HepG2 (cell line): ENCODE data around the gene CRY1. TPM values are rescaled to one million over a fixed set of nuclear protein-coding genes. Genes with fewer than 3 reads are reported as not detected.
A peak's percentile ranks its signal among the peaks of the same experiment; 100 is the strongest.
"Not testable (repeated sequence)": the region's sequence is repeated elsewhere in the genome, so short reads cannot be mapped to it uniquely, and the experiment has no call there.

Experiments
- ATAC-seq: fragments of 200-7000 bp; cut with Tn5 transposase; 3 replicates; pipeline ENCODE4 v1.9.1; 2020; ENCODE audit warnings: mild to moderate bottlenecking, moderate library complexity
- BruUV-seq: library from RNA; stranded (reverse); fragments of 400-500 nt; replicated peaks from 2 replicates; lab custom pipeline; 2021; lab: Mats Ljungman, UMichigan
- CTCF ChIA-PET: fragments of 300-600 bp; formaldehyde crosslinking; extraction: SDS; loops from one replicate; lab custom pipeline; 2021; ENCODE audit warnings: low total read pairs, inconsistent platforms, low intra/inter-chr PET ratio; lab: Yijun Ruan, JAX
- POLR2A ChIA-PET: fragments of 350-600 bp; sonication (Branson Sonifier 250); formaldehyde crosslinking; loops from one replicate; lab custom pipeline; 2020; ENCODE audit warnings: antibody characterized with exemption, inconsistent platforms; lab: Yijun Ruan, JAX
- DNase-seq: peaks from one replicate; pipeline ENCODE4 v3.0.0-alpha.2; 2015; ENCODE audit warnings: low spot score
- FAIRE-seq: peaks from 3 replicates; lab custom pipeline; 2011; peaks lifted over from hg19 to GRCh38; lab: Jason Lieb, UNC
- H2AFZ ChIP-seq: one replicate; pipeline ENCODE4 v1.6.1; 2011; ENCODE audit warnings: low read length, inconsistent platforms
- H3K27ac ChIP-seq: fragments of 300-600 bp; 3 replicates; pipeline ENCODE4 v1.8.0; 2011; ENCODE audit warnings: mixed run types, mild to moderate bottlenecking, mixed read lengths, low read length, inconsistent platforms; ENCODE audit not compliant: insufficient read depth; ENCODE audit errors: extremely low read length
- H3K27me3 ChIP-seq, 2 experiments: fragments of 200-600 bp in 1 of 2; 2 replicates in 1 of 2; 3 replicates in 1 of 2; pipeline versions ENCODE4 v1.6.0 to v1.8.0; 2011; ENCODE audit warnings: low read length in 2 of 2, mild to moderate bottlenecking in 2 of 2, moderate library complexity in 2 of 2, inconsistent platforms in 1 of 2; ENCODE audit not compliant: insufficient read depth in 2 of 2, control insufficient read depth in 1 of 2
- H3K36me3 ChIP-seq, 2 experiments: fragments of 200-600 bp in 1 of 2; replicated peaks in 1 of 2; 2 replicates in 1 of 2; 3 replicates in 1 of 2; pipeline versions ENCODE4 v1.5.1 to v1.8.0; 2011; ENCODE audit warnings: low read length in 2 of 2, inconsistent platforms in 1 of 2; ENCODE audit not compliant: insufficient read depth in 2 of 2, control insufficient read depth in 1 of 2
- H3K4me1 ChIP-seq: 2 replicates; pipeline ENCODE4 v1.5.1; 2012; ENCODE audit warnings: low read length, inconsistent platforms; ENCODE audit not compliant: insufficient read depth
- H3K4me2 ChIP-seq: 2 replicates; pipeline ENCODE4 v1.6.0; 2011; ENCODE audit warnings: low read depth, low read length, inconsistent platforms
- H3K4me3 ChIP-seq, 3 experiments: fragments of 200-600 bp in 1 of 3; sonication (generic), shearing (Covaris generic) in 1 of 3; replicated peaks in 1 of 3; 2 replicates each; pipeline ENCODE4 v1.5.1; 2011 to 2016; ENCODE audit warnings: low read length in 3 of 3, inconsistent platforms in 2 of 3, low read depth in 2 of 3, mild to moderate bottlenecking in 2 of 3, control low read depth in 1 of 3, mixed read lengths in 1 of 3; ENCODE audit not compliant: insufficient read depth in 1 of 3
- H3K79me2 ChIP-seq: one replicate; pipeline ENCODE4 v1.6.1; 2011; ENCODE audit warnings: low read length, inconsistent platforms; ENCODE audit not compliant: insufficient read depth
- H3K9ac ChIP-seq: 2 replicates; pipeline ENCODE4 v1.6.0; 2011; ENCODE audit warnings: mild to moderate bottlenecking, low read depth, low read length, inconsistent platforms; ENCODE audit not compliant: insufficient read depth
- H3K9me3 ChIP-seq: 2 replicates; pipeline ENCODE4 v1.5.1; 2012; ENCODE audit warnings: mild to moderate bottlenecking, low read length
- H4K20me1 ChIP-seq: 2 replicates; pipeline ENCODE4 v1.6.0; 2011; ENCODE audit warnings: inconsistent platforms, mild to moderate bottlenecking, low read length, moderate library complexity; ENCODE audit not compliant: insufficient read depth
- CEBPB ChIP-seq: IDR thresholded peaks from 2 replicates; pipeline ENCODE4 v1.6.1; 2011; ENCODE audit warnings: low read depth, low read length, improper control_type of control experiment, borderline replicate concordance
- FOXC1 ChIP-seq: sonication (generic); formaldehyde crosslinking; IDR thresholded peaks from 2 replicates; pipeline ENCODE4 v1.8.0; 2022; ENCODE audit warnings: mild to moderate bottlenecking, missing genetic modification reagents, borderline replicate concordance
- WGBS: methylation state at CpG from one replicate; pipeline ENCODE4 v1.1.6; 2017; ENCODE audit warnings: low lambda C conversion rate; 5-methylcytosine and 5-hydroxymethylcytosine counted together
- in situ Hi-C: cut with HindIII; loops from 2 replicates; pipeline ENCODE4 v1.10.0; 2017; ENCODE audit warnings: low pct_unique_long_range_greater_than_20kb; ENCODE audit not compliant: extremely low pct_ligation_motif_present
- intact Hi-C: fragments of 100-400 bp; cut with micrococcal nuclease; formaldehyde crosslinking; loops from one replicate; pipeline ENCODE4 v1.10.0; 2022; ENCODE audit not compliant: unreplicated experiment
- polyA plus RNA-seq, 8 experiments: library from polyadenylated mRNA; depleted of rRNA in 3 of 8; stranded (reverse) in 7 of 8; unstranded in 1 of 8; fragments of >200 nt; fragmentation: Illumina TruSeq in 4 of 8; extraction: Trizol in 4 of 8; gene quantifications; 2 replicates each; pipeline versions ENCODE4 v1.2.1 to v1.2.3, GENCODE V29; 2011 to 2016; ENCODE audit warnings: low read depth in 4 of 8, missing spikeins in 1 of 8, mixed read lengths in 1 of 8; ENCODE audit not compliant: insufficient read depth in 1 of 8
- total RNA-seq, 5 experiments: library from RNA; depleted of rRNA; stranded (reverse); fragments of >200 nt; fragmentation: Illumina TruSeq; extraction: Trizol; gene quantifications; 2 replicates each; pipeline ENCODE4 v1.2.3, GENCODE V29; 2016; ENCODE audit warnings: low read depth in 1 of 5

Gene CRY1
- total and polyA plus RNA-seq, 2 of the 13 experiments (the other 11 are each of a cell fraction or from before 2014, with no cell fraction given), result 11.4 to 13.9 TPM

DNA sequence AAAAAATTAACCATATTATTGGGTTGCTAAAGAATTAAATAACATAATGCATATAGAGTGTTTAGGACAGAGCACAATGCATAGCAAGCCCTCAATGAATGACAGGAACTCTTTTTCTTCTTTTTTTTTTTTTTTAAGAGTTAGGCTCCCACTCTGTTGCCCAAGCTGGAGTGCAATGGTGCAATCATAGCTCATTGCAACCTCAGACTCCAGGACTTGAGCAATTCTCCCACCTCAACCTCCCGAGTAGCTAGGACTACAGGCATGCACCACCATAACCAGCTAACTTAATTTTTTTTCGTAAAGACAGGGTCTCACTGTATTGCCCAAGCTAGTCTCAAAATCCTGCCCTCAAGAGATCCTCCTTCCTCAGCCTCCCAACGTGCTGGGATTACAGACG, 85.9 kb downstream of the CRY1 start:
- H3K36me3 ChIP-seq, result no peaks in the 10 kb centered on the region; a peak in 2 of 5 replicates
- CTCF ChIA-PET, result no interaction called here
- WGBS, result 95% methylated on average over 4 of the region's 4 CpGs
- no peak for TF ChIP-seq FOXC1 (CRISPR knock-in tag)
- peak; percentile 12; the same call in 1 of the 2 replicates for TF ChIP-seq CEBPB
- TF ChIP-seq, all 625 proteins: peak for 1
- POLR2A ChIA-PET, result no interaction called here
- DNase-seq (no peak), ATAC-seq (no peak), FAIRE-seq (no peak)
- Histone ChIP-seq H4K20me1 (no peaks in the 10 kb centered on the region), H3K79me2 (no peaks in the 10 kb centered on the region), H2AFZ (no peak overlapping the region), H3K4me2 (no peak overlapping the region), H3K9me3 (no peaks in the 10 kb centered on the region), H3K4me1 (no peaks in the 10 kb centered on the region), H3K9ac (no peak overlapping the region), H3K4me3 (no peak overlapping the region), H3K27me3 (no peaks in the 10 kb centered on the region), H3K27ac (no peak overlapping the region)
- intact Hi-C loops (no loop called here), in situ Hi-C loops (no loop called here)
- no TSS peak for BruUV-seq

DNA sequence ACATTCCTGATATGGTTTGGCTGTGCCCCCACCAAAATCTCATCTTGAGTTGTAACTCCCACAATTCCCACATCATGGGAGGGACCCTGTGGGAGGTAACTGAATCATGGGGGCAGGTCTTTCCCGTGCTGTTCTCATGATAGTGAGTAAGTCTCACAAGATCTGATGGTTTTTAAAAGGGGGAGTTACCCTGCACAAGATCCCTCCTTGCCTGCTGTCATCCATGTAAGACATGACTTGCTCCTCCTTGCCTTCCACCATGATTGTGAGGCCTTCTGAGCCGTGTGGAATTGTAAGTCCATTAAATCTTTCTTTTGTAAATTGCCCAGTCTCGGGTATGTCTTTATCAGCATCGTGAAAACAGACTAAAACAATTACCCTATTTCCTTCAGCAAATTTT, 90.7 kb downstream of the CRY1 start:
- peaks cover 0 to 12% of the 10 kb centered on the region in 2 experiments; a peak in 2 of 5 replicates for H3K36me3 ChIP-seq
- H2AFZ ChIP-seq, FAIRE-seq, H3K9ac ChIP-seq, POLR2A ChIA-PET, CTCF ChIA-PET, H4K20me1 ChIP-seq, DNase-seq, BruUV-seq, ATAC-seq, H3K4me3 ChIP-seq, H3K79me2 ChIP-seq, H3K27me3 ChIP-seq, H3K4me2 ChIP-seq, H3K4me1 ChIP-seq, intact Hi-C loops, H3K27ac ChIP-seq, H3K9me3 ChIP-seq, in situ Hi-C loops: not testable (repeated sequence)
- WGBS, result 84% methylated on average over 4 of the region's 4 CpGs
